ENCODE data around the gene RBFOX1.

GRCh38 chr16:7526736-7527135 lies 194.1 kb downstream of the RBFOX1 start:
- TF ChIP-seq POLR2AphosphoS5 (IDR thresholded peaks at IDR 0.05; ENCODE audit: low read length): no peak
- TF ChIP-seq, protein P1, sequence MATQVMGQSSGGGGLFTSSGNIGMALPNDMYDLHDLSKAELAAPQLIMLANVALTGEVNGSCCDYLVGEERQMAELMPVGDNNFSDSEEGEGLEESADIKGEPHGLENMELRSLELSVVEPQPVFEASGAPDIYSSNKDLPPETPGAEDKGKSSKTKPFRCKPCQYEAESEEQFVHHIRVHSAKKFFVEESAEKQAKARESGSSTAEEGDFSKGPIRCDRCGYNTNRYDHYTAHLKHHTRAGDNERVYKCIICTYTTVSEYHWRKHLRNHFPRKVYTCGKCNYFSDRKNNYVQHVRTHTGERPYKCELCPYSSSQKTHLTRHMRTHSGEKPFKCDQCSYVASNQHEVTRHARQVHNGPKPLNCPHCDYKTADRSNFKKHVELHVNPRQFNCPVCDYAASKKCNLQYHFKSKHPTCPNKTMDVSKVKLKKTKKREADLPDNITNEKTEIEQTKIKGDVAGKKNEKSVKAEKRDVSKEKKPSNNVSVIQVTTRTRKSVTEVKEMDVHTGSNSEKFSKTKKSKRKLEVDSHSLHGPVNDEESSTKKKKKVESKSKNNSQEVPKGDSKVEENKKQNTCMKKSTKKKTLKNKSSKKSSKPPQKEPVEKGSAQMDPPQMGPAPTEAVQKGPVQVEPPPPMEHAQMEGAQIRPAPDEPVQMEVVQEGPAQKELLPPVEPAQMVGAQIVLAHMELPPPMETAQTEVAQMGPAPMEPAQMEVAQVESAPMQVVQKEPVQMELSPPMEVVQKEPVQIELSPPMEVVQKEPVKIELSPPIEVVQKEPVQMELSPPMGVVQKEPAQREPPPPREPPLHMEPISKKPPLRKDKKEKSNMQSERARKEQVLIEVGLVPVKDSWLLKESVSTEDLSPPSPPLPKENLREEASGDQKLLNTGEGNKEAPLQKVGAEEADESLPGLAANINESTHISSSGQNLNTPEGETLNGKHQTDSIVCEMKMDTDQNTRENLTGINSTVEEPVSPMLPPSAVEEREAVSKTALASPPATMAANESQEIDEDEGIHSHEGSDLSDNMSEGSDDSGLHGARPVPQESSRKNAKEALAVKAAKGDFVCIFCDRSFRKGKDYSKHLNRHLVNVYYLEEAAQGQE (IDR thresholded peaks at IDR 0.05; ENCODE audit: low read depth, low read length): no peak
- no peak for TF ChIP-seq POLR2A (IDR thresholded peaks at IDR 0.05; ENCODE audit: low read depth, low read length)
- no peak for TF ChIP-seq RCOR1 (conservative IDR thresholded peaks at IDR 0.05; ENCODE audit: low read depth, low read length)
- TF ChIP-seq, protein P2, sequence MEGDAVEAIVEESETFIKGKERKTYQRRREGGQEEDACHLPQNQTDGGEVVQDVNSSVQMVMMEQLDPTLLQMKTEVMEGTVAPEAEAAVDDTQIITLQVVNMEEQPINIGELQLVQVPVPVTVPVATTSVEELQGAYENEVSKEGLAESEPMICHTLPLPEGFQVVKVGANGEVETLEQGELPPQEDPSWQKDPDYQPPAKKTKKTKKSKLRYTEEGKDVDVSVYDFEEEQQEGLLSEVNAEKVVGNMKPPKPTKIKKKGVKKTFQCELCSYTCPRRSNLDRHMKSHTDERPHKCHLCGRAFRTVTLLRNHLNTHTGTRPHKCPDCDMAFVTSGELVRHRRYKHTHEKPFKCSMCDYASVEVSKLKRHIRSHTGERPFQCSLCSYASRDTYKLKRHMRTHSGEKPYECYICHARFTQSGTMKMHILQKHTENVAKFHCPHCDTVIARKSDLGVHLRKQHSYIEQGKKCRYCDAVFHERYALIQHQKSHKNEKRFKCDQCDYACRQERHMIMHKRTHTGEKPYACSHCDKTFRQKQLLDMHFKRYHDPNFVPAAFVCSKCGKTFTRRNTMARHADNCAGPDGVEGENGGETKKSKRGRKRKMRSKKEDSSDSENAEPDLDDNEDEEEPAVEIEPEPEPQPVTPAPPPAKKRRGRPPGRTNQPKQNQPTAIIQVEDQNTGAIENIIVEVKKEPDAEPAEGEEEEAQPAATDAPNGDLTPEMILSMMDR (IDR thresholded peaks at IDR 0.05 in 2 of 3, conservative IDR thresholded peaks at IDR 0.05 in 1 of 3; ENCODE audit: control insufficient read depth in 2 of 3, extremely low read depth in 1 of 3, insufficient read depth in 1 of 3, low read depth in 3 of 3, low read length in 3 of 3): no peak
- TF ChIP-seq TAF1 (IDR thresholded peaks at IDR 0.05; ENCODE audit: borderline replicate concordance, low read depth, low read length): no peak
- TF ChIP-seq, protein P3, sequence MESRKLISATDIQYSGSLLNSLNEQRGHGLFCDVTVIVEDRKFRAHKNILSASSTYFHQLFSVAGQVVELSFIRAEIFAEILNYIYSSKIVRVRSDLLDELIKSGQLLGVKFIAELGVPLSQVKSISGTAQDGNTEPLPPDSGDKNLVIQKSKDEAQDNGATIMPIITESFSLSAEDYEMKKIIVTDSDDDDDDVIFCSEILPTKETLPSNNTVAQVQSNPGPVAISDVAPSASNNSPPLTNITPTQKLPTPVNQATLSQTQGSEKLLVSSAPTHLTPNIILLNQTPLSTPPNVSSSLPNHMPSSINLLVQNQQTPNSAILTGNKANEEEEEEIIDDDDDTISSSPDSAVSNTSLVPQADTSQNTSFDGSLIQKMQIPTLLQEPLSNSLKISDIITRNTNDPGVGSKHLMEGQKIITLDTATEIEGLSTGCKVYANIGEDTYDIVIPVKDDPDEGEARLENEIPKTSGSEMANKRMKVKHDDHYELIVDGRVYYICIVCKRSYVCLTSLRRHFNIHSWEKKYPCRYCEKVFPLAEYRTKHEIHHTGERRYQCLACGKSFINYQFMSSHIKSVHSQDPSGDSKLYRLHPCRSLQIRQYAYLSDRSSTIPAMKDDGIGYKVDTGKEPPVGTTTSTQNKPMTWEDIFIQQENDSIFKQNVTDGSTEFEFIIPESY (IDR thresholded peaks at IDR 0.05): no peak
- TF ChIP-seq ATF2 (IDR thresholded peaks at IDR 0.05; ENCODE audit: low read length): no peak
- TF ChIP-seq SMC3 (IDR thresholded peaks at IDR 0.05; ENCODE audit: borderline replicate concordance, low read length): no peak
- no peak for TF ChIP-seq CBFB (IDR thresholded peaks at IDR 0.05; ENCODE audit: low read depth)
- TF ChIP-seq SRF (IDR thresholded peaks at IDR 0.05; ENCODE audit: low read depth in 2 of 2, low read length in 2 of 2): no peak
- TF ChIP-seq CHD1 (IDR thresholded peaks at IDR 0.05; ENCODE audit: low read depth, low read length): no peak
- TF ChIP-seq SIX5 (IDR thresholded peaks at IDR 0.05; ENCODE audit: low read depth, low read length, severe bottlenecking): no peak
- no peak for TF ChIP-seq EED (IDR thresholded peaks at IDR 0.05; ENCODE audit: low read depth)

Data from GM12878 (cell line).